Glomerular visceral epithelial cell (primary cell): ENCODE measurements around the gene BIRC5.
A peak's percentile ranks its signal among the peaks of the same experiment; 100 is the strongest.

Experiments used
- DNase-seq: peaks from one replicate; pipeline ENCODE4 v3.0.0-alpha.2; 2016; ENCODE audit errors: extremely low spot score

Gene BIRC5

GRCh38 chr17:78255953-78256706 lies 42.1 kb downstream of the BIRC5 start:
- DNase-seq: no peak

- DNase-seq: no peak
Observed at GRCh38 chr17:78256707-78257591, 42.9 kb downstream of the BIRC5 start.

- no peak for DNase-seq
Observed at GRCh38 chr17:78257810-78258322, 43.8 kb downstream of the BIRC5 start.

GRCh38 chr17:78258323-78259191 lies 44.5 kb downstream of the BIRC5 start:
- DNase-seq: no peak

- DNase-seq: no peak
Observed at GRCh38 chr17:78259192-78259554, 45.1 kb downstream of the BIRC5 start.

- DNase-seq: no peak
Observed at GRCh38 chr17:78263063-78263735, 49.1 kb downstream of the BIRC5 start.

GRCh38 chr17:78263736-78264340 lies 49.8 kb downstream of the BIRC5 start:
- no peak for DNase-seq

GRCh38 chr17:78264590-78264989 lies 50.5 kb downstream of the BIRC5 start:
- no peak for DNase-seq

- DNase-seq: no peak
Observed at GRCh38 chr17:78265121-78265520, 51.1 kb downstream of the BIRC5 start.

GRCh38 chr17:78266231-78266631 lies 52.2 kb downstream of the BIRC5 start:
- DNase-seq: no peak

- DNase-seq: no peak
Observed at GRCh38 chr17:78266771-78267170, 52.7 kb downstream of the BIRC5 start.

- DNase-seq: no peak
Observed at GRCh38 chr17:78267253-78268073, 53.4 kb downstream of the BIRC5 start.

- no peak for DNase-seq
Observed at GRCh38 chr17:78268191-78268874, 54.3 kb downstream of the BIRC5 start.

- DNase-seq: no peak
Observed at GRCh38 chr17:78268951-78269905, 55.2 kb downstream of the BIRC5 start.

- no peak for DNase-seq
Observed at GRCh38 chr17:78269955-78270381, 55.9 kb downstream of the BIRC5 start.

- DNase-seq: no peak
Observed at GRCh38 chr17:78271419-78272170, 57.5 kb downstream of the BIRC5 start.

- DNase-seq: peak; percentile 29
Observed at GRCh38 chr17:78272181-78272913, 58.3 kb downstream of the BIRC5 start.
